Activated naive CD8-positive, alpha-beta T cell (primary cell): ENCODE data around the gene GMFB.
"Not testable (repeated sequence)": the region's sequence is repeated elsewhere in the genome, so short reads cannot be mapped to it uniquely, and the experiment has no call there.

Experiments used
- H3K27ac Mint-ChIP-seq: one replicate; pipeline ENCODE4 v1.8.0; 2021; ENCODE audit warnings: mixed read lengths
- H3K27me3 Mint-ChIP-seq: one replicate; pipeline ENCODE4 v1.8.0; 2021; ENCODE audit warnings: mixed read lengths
- H3K36me3 Mint-ChIP-seq: one replicate; pipeline ENCODE4 v1.8.0; 2021; ENCODE audit warnings: mixed read lengths
- H3K4me1 Mint-ChIP-seq: one replicate; pipeline ENCODE4 v1.8.0; 2021; ENCODE audit warnings: low read depth, mixed read lengths
- H3K4me3 Mint-ChIP-seq: one replicate; pipeline ENCODE4 v1.8.0; 2021; ENCODE audit warnings: mild to moderate bottlenecking, mixed read lengths
- H3K9me3 Mint-ChIP-seq: one replicate; pipeline ENCODE4 v1.8.0; 2021; ENCODE audit warnings: low read depth, mixed read lengths

The GMFB gene

DNA sequence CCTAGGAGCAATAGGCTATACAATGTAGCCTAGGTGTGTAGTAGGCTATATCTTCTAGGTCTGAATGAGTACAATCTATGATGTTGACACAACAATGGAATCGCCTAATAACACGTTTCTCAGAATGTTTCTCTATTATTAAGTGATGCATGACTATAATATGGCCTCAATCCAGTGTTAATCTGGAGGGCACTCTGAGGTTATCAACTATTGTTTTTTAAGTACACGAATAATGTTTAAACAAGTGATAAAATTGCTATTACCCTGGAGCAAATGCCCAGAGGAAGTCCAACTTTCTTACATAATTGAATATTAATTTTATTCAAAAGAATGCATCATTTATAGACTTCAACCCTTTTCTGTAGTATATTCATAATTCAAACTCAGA, 31.2 kb downstream of the GMFB start:
- Mint-ChIP-seq H3K4me3 (no peak overlapping the region), H3K27me3 (no peaks in the 10 kb centered on the region), H3K4me1 (no peaks in the 10 kb centered on the region), H3K9me3 (peaks cover 3% of the 10 kb centered on the region), H3K27ac (no peak overlapping the region), H3K36me3 (peaks cover 8% of the 10 kb centered on the region)

DNA sequence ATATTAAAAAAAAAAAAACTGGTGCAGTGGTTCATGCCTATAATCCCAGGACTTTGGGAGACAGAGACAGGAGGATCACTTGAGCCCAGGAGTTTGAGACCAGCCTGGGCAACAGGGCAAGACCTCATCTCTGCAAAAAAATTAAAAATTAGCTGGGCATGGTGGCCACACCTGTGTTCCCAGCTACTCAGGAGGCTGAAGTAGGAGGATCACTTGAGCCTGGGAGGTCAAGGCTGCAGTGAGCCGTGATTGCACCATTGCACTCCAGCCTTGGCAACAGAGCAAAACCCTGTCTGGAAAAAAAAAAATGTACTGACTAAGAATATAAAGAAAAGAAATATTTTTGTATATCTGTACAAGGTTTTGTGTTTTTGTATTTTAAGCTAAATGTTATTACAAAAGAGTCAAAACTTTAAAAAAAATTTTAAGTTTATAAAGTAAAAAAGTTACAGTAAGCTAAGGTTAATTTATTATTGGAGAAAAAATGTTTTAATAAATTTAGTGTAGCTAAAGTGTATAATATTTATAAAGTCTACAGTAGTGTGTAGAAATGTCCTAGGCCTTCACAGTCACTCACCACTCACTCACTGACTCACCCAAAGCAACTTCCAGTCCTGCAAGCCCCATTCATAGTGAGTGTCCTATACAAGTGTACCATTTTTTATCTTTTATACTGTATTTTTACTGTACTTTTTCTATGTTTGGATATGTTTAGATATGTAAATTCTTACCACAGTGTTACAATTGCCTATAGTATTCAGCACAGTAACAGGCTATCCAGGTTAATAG, 31.8 kb downstream of the GMFB start:
- not testable (repeated sequence) for H3K4me1 Mint-ChIP-seq, H3K27ac Mint-ChIP-seq, H3K27me3 Mint-ChIP-seq, H3K9me3 Mint-ChIP-seq, H3K4me3 Mint-ChIP-seq, H3K36me3 Mint-ChIP-seq

DNA sequence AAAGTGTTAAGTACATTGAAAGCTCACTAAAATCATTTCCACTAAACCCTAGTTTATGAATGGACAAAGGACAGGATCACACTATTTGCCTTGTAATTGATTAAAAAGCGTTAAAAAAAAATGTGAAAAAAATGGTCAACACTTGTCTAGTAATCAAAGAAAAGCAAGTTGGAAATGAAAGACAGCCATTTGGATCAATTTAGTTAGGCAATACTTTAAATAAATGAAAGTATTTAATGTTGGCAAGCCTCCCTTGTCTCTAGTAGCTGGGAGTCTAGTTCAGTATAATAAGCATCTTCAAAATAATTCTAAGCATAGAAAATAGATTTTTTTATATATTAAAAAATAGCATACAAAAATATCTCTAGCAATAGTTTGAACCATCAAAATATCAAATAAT, 33.4 kb downstream of the GMFB start:
- Mint-ChIP-seq H3K4me3 (no peak overlapping the region), H3K9me3 (peaks cover 3% of the 10 kb centered on the region), H3K27me3 (peaks cover 2% of the 10 kb centered on the region), H3K27ac (no peak overlapping the region), H3K4me1 (no peaks in the 10 kb centered on the region), H3K36me3 (peaks cover 8% of the 10 kb centered on the region)

DNA sequence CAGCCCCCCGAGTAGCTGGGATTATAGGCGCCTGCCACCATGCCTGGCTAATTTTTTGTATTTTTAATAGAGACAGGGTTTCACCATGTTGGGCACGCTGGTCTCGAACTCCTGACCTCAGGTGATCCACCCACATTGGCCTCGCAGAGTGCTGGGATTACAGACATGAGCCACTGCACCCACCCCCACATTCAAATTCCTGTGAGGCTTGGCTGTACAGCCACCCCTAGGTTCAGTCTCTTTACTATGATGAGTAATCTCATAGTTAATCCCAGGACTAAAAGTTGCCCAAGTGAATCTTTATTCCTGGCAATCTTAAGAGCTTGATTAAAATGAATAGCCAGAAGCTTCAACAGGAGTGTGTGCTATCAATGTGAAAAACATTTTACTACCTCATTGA, 34.8 kb downstream of the GMFB start:
- H3K4me1 Mint-ChIP-seq, H3K9me3 Mint-ChIP-seq, H3K27me3 Mint-ChIP-seq, H3K27ac Mint-ChIP-seq, H3K4me3 Mint-ChIP-seq, H3K36me3 Mint-ChIP-seq: not testable (repeated sequence)

DNA sequence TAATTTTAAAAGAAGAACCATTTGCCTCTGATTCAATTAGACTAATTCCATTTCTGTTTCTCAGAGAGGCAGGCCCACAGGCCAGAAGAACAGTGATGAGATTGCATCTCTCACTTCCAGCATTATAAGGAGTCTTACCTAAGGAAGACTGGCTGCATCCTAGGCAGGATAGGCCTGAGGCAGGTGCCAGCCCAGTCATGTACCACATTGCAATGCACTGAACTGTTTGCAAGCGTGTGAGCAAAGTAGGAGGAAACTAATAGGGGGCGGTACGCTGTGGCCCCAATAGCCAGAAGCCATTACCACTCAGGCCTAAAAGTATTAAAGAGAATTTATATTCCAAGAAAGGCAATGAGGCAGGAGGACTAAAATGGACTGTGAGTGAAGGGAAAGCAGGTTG, 35.5 kb downstream of the GMFB start:
- no peak overlapping the region for H3K4me3 Mint-ChIP-seq
- H3K36me3 Mint-ChIP-seq, result peaks cover 2% of the 10 kb centered on the region
- no peak overlapping the region for H3K27ac Mint-ChIP-seq
- no peaks in the 10 kb centered on the region for H3K4me1 Mint-ChIP-seq
- H3K9me3 Mint-ChIP-seq, result no peaks in the 10 kb centered on the region
- peaks cover 2% of the 10 kb centered on the region for H3K27me3 Mint-ChIP-seq

DNA sequence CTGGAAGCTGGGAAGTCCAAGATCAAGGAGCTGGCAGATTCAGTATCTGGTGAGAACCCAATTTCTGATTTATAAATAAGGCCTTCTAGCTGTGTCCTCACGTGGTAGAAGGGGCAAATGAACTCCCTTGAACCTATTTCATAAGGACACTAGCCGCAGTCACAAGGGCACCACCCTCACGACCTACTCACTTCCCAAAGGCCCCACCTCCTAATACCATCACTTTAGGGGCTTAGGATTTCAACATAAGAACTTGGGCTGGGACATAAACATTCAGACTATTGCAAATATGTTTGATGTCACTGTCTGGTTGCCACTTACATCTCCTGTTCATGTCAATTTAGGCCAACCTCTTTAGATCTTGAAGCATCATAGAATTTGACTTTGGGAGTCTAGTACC, 36.8 kb downstream of the GMFB start:
- Mint-ChIP-seq H3K9me3 (no peaks in the 10 kb centered on the region), H3K27ac (no peak overlapping the region), H3K4me1 (no peaks in the 10 kb centered on the region), H3K27me3 (peaks cover 2% of the 10 kb centered on the region), H3K4me3 (no peak overlapping the region), H3K36me3 (peaks cover 4% of the 10 kb centered on the region)

DNA sequence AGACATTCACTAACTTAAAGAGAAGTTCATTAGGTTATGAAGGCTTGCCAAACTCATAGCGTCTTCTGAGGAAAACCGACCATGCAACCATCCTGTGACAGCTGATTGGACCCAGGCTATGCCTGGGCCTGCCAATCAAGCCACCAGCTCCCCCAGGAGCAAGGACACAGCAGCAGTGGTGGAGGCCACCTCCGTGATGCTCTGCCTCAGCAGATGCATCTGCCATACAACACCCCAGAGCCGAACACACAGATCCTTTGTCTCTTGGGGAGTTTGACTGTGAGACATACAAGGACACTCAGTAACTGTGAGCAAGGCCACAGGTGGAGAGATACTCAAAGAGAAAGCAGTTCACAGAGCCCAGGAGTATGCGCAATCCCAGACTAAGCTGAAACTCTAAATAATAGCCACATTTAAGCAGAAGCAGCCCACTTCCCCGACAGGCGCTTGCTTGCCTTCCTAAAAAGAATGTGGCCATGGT, 37.6 kb downstream of the GMFB start:
- Mint-ChIP-seq H3K9me3 (no peaks in the 10 kb centered on the region), H3K4me3 (no peak overlapping the region), H3K27me3 (peaks cover 4% of the 10 kb centered on the region), H3K4me1 (no peaks in the 10 kb centered on the region), H3K27ac (no peak overlapping the region), H3K36me3 (peaks cover 7% of the 10 kb centered on the region)

DNA sequence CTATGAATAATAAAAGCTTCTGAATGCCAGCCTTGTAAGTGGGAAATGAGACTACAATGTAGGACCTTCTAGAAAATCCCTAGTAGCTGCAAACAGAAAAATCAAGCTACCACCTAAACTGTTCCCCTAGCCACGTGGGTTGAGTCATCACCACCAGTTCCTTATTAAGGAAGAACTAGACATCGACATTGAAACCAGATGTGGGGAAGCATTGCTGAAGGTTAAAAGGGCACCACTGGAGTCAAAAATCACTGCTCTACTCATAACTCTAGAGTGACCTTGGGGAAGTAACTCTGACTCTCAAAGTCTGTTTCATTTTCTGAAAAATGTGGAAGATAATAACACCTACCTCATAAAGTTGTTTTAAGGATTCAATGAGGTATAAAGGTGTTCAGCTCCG, 38.2 kb downstream of the GMFB start:
- Mint-ChIP-seq H3K4me3 (no peak overlapping the region), H3K36me3 (peaks cover 7% of the 10 kb centered on the region), H3K27me3 (peaks cover 4% of the 10 kb centered on the region), H3K9me3 (no peaks in the 10 kb centered on the region), H3K4me1 (no peaks in the 10 kb centered on the region), H3K27ac (no peak overlapping the region)

DNA sequence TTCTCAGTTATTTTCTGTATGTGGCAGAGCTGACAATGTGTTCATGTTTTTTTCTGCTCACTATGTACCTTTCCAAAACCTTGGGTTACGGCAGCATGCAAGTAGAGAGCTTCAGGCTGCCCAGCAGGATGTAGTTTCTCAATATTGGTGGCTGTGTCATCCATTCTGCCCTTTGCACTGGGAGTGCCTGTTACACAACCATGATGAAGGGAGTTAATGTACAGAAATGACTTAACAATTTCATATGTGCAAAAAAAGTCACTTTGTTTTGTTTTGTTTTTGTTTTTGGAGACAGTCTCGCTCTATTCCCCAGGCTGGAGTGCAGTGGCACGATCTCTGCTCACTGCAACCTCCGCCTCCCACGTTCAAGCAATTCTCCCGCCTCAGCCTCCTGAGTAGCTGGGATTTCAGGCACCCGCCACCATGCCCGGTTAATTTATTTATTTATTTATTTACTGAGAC, 41.5 kb downstream of the GMFB start:
- H3K9me3 Mint-ChIP-seq, result no peaks in the 10 kb centered on the region
- no peak overlapping the region for H3K4me3 Mint-ChIP-seq
- H3K27ac Mint-ChIP-seq, result no peak overlapping the region
- peaks cover 4% of the 10 kb centered on the region for H3K27me3 Mint-ChIP-seq
- no peaks in the 10 kb centered on the region for H3K4me1 Mint-ChIP-seq
- H3K36me3 Mint-ChIP-seq, result peaks cover 7% of the 10 kb centered on the region

DNA sequence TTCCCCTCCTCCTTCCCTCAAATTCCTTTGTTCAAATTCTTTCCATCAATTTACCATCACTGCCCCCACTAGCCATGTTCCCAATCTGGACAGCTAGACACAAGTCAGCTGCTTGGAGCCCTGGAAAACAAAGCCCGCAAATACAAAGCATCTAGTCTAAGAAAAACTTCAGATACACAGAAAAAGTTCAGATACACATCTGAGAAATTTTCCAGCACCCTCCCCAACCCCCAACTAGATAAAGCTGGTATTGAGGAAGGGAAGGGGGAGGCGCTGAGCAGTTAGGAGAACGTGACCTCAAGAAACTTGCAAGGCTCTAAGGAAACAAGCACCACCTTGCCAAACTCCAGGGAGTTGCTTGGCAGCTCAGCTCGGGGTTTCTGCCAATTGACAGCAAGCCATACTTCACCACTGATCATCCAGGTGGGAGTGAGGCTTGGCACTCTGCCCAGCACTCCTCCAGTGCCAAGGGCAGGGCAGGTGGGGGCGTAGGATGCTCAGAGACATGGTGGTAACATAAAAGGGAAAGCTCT, 42.6 kb downstream of the GMFB start:
- H3K27ac Mint-ChIP-seq, result no peak overlapping the region
- peaks cover 7% of the 10 kb centered on the region for H3K36me3 Mint-ChIP-seq
- H3K27me3 Mint-ChIP-seq, result peaks cover 4% of the 10 kb centered on the region
- peaks cover 9% of the 10 kb centered on the region for H3K4me1 Mint-ChIP-seq
- no peak overlapping the region for H3K4me3 Mint-ChIP-seq
- no peaks in the 10 kb centered on the region for H3K9me3 Mint-ChIP-seq

DNA sequence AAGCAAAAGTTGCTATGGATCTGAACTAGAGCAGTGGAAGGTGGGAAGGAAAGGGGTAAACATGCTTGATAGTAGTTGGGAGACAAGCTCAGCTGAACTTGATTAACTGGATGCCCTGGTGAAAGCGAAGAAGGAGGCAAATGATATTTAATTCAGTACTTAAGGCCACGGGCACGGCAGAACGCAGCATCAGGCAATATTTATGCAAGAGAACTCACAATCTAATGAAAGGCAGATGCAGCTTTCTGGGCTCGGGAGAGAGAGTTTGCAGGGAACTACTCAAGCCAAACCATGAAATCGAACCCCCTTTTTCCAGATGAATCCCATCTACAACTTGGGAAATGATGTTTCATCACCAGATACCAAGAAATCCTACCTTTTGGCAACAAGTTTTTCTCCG, 44.1 kb downstream of the GMFB start:
- H3K27ac Mint-ChIP-seq, result no peak overlapping the region
- H3K27me3 Mint-ChIP-seq, result peaks cover 3% of the 10 kb centered on the region
- H3K36me3 Mint-ChIP-seq, result peaks cover 5% of the 10 kb centered on the region
- no peaks in the 10 kb centered on the region for H3K9me3 Mint-ChIP-seq
- H3K4me1 Mint-ChIP-seq, result peaks cover 19% of the 10 kb centered on the region
- no peak overlapping the region for H3K4me3 Mint-ChIP-seq

DNA sequence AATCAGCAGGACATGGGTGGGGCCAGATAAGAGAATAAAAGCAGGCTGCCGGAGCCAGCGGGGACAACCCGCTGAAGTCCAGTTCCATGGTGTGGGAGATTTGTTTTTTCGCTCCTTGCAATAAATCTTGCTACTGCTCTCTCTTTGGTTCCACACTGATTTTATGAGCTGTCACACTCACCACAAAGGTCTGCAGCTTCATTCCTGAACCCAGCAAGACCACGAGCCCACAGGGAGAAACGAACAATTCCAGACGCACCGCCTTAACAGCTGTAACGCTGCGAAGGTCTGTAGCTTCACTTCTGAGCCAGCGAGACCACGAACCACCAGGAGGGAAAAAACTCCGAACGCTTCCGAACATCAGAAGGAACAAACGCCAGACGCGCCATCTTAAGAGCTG, 44.8 kb downstream of the GMFB start:
- H3K4me1 Mint-ChIP-seq, result peaks cover 24% of the 10 kb centered on the region
- H3K27me3 Mint-ChIP-seq, result peaks cover 3% of the 10 kb centered on the region
- H3K36me3 Mint-ChIP-seq, result peaks cover 5% of the 10 kb centered on the region
- H3K27ac Mint-ChIP-seq, result no peak overlapping the region
- H3K9me3 Mint-ChIP-seq, result no peaks in the 10 kb centered on the region
- no peak overlapping the region for H3K4me3 Mint-ChIP-seq

DNA sequence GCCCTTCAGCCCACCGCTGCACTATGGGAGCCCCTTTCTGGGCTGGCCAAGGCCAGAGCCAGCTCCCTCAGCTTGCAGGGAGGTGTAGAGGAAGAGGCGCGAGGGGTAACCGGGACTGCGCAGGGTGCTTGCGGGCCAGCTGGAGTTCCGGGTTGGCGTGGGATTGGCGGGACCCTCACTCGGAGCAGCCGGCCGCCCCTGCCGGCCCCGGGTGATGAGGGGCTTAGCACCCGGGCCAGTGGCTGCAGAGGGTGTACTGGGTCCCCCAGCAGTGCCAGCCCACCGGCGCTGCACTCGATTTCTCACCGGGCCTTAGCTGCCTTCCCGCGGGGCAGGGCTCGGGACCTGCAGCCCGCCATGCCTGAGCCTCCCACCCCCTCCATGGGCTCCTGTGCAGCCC, 45.8 kb downstream of the GMFB start:
- peaks cover 34% of the 10 kb centered on the region for H3K4me1 Mint-ChIP-seq
- not testable (repeated sequence) for H3K9me3 Mint-ChIP-seq, H3K4me3 Mint-ChIP-seq, H3K36me3 Mint-ChIP-seq, H3K27ac Mint-ChIP-seq, H3K27me3 Mint-ChIP-seq

DNA sequence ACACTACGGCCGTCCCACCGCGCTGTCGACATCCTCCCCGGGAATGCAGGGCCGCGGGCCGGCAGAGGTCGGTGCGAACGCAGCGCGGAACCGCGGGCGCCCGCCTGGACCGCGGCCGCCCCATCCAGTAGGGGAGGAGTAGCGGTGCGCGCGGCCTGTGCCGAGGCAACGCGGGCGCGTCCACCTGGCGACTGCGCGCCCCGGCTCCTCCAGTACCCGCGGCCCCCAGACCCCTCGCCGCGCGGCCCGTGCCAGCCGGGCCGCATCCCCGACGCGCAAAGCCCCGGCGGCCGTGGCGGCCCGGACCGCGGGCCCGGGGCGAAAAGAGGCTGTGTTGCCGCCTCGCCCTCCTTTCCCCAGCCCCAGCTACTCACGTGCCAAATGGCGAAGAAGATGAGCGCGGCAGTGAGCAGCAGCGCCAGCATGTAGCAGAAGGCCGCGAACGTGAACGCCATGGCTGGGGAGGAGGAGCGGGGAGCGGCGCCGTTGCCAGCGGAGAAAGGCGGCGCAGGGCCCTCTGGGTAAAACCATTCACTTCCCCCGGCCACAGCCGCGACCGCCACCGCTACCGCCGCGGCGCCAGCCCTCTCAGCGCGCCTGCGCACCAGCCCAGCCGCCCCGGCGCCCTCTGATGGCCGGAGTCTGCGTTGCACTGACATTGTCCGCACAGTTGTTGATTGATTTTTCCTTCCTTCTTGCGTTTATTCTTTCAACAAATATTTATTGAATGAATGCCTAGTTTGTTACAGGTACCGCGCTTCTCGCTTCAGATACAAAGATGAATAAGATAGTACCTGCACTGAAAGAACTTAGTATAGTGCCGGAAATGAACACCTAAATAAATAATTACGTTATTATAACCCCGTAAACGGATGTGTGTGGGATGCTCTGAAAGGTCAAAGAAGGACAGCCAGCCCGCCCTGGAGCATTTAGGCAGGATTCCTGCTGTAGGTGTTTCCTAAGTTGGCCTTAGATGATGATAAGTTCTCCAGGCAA, 47.6 kb downstream of the GMFB start, which contains the start of gene CNIH1:
Gene CNIH1, minus strand, starts transcription at position 502 of the 996 bp plus-strand sequence. Its CDS starts 47 bp downstream, at position 455.
- Mint-ChIP-seq H3K9me3 (no peaks in the 10 kb centered on the region), H3K4me3 (peak within 1 kb of the TSS; percentile 94), H3K36me3 (no peaks in the 10 kb centered on the region), H3K27me3 (no peaks in the 10 kb centered on the region), H3K4me1 (peaks cover 48% of the 10 kb centered on the region), H3K27ac (peak within 1 kb of the TSS; percentile 93)

DNA sequence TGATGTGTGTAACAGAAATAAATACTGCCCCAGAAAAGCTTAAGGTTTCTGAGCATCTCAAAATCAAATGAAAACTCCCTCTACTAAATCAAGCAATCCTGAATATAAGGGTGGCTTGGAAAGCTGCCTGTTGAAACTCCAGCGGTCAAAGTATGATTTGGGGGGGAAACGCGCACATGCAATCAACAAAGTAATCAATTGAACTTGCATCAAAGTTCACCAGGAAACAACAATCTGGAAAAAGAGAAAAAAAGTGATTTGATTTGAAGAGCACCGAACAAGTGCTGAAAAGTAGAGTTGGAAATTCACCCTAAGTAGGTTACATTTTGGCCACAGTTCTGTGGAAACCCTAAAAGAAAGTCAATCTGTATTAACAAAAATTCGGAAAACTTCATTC, 48.3 kb downstream of the GMFB start:
- Mint-ChIP-seq H3K9me3 (no peaks in the 10 kb centered on the region), H3K27me3 (no peaks in the 10 kb centered on the region), H3K4me1 (peaks cover 54% of the 10 kb centered on the region), H3K4me3 (peak overlapping the region; percentile 94), H3K27ac (peak overlapping the region; percentile 90), H3K36me3 (peaks cover 3% of the 10 kb centered on the region)
